Measurements from ENCODE around the gene EGFL6. TPM values are rescaled to one million over a fixed set of nuclear protein-coding genes. Genes with fewer than 3 reads are reported as not detected.

The EGFL6 gene
- polyA plus RNA-seq, 1 of the 3 experiments (the other 2 are of a cell fraction): 0.25 TPM

GRCh38 chrX:13579661-13580060, 10.3 kb downstream of the EGFL6 start:
- CTCF ChIA-PET: no interaction called here
- H3K4me1 ChIP-seq (ENCODE audit: control insufficient read depth in 1 of 2, insufficient read depth in 2 of 2, low read depth in 1 of 2, low read length in 1 of 2): no peaks in the 10 kb centered on the region
- no peaks in the 10 kb centered on the region for H3K36me3 ChIP-seq (replicated peaks in 1 of 2; ENCODE audit: control insufficient read depth in 1 of 2, insufficient read depth in 2 of 2, low read length in 1 of 2)
- H3K9me2 ChIP-seq: no peaks in the 10 kb centered on the region
- H4K20me1 ChIP-seq (ENCODE audit: insufficient read depth): no peaks in the 10 kb centered on the region
- H3K27me3 ChIP-seq (ENCODE audit: insufficient read depth): no peaks in the 10 kb centered on the region
- H2AFZ ChIP-seq (ENCODE audit: low read depth): no peak overlapping the region
- H3K27ac ChIP-seq (ENCODE audit: low read depth in 2 of 2, low read length in 1 of 2): no peak overlapping the region
- no peak for DNase-seq
- TF ChIP-seq TAF1 (IDR thresholded peaks at IDR 0.05; ENCODE audit: borderline replicate concordance, low read depth, low read length) (no peak), REST (IDR thresholded peaks at IDR 0.05; ENCODE audit: low read depth, low read length) (no peak)
- WGBS (ENCODE audit: low lambda C conversion rate): 48% methylated on average over 4 of the region's 4 CpGs
- H3K9me3 ChIP-seq: no peaks in the 10 kb centered on the region
- no peaks in the 10 kb centered on the region for H3F3A ChIP-seq (replicated peaks; ENCODE audit: insufficient read depth)
- H3K9ac ChIP-seq: no peak overlapping the region
- no peaks in the 10 kb centered on the region for H3K79me2 ChIP-seq (ENCODE audit: insufficient read depth)
- H3K4me3 ChIP-seq (ENCODE audit: low read depth in 2 of 2, low read length in 1 of 2): no peak overlapping the region
- no peak overlapping the region for H3K4me2 ChIP-seq
- POLR2A ChIA-PET: no interaction called here

GRCh38 chrX:13581554-13581953, 12.2 kb downstream of the EGFL6 start:
- no peaks in the 10 kb centered on the region for H3K36me3 ChIP-seq (replicated peaks in 1 of 2; ENCODE audit: control insufficient read depth in 1 of 2, insufficient read depth in 2 of 2, low read length in 1 of 2)
- 7% methylated on average over 4 of the region's 4 CpGs for WGBS (ENCODE audit: low lambda C conversion rate)
- ChIA-PET POLR2A (no interaction called here), CTCF (no interaction called here)
- no peaks in the 10 kb centered on the region for H3K9me2 ChIP-seq
- no peaks in the 10 kb centered on the region for H3K79me2 ChIP-seq (ENCODE audit: insufficient read depth)
- H3K9ac ChIP-seq: no peak overlapping the region
- no peak overlapping the region for H3K4me3 ChIP-seq (ENCODE audit: low read depth in 2 of 2, low read length in 1 of 2)
- no peak overlapping the region for H3K27ac ChIP-seq (ENCODE audit: low read depth in 2 of 2, low read length in 1 of 2)
- H3K4me2 ChIP-seq: no peak overlapping the region
- H3K9me3 ChIP-seq: no peaks in the 10 kb centered on the region
- H2AFZ ChIP-seq (ENCODE audit: low read depth): no peak overlapping the region
- no peaks in the 10 kb centered on the region for H4K20me1 ChIP-seq (ENCODE audit: insufficient read depth)
- no peaks in the 10 kb centered on the region for H3K4me1 ChIP-seq (ENCODE audit: control insufficient read depth in 1 of 2, insufficient read depth in 2 of 2, low read depth in 1 of 2, low read length in 1 of 2)
- no peaks in the 10 kb centered on the region for H3K27me3 ChIP-seq (ENCODE audit: insufficient read depth)
- no peaks in the 10 kb centered on the region for H3F3A ChIP-seq (replicated peaks; ENCODE audit: insufficient read depth)
- no peak for DNase-seq
- no peak for TF ChIP-seq PBX3 (IDR thresholded peaks at IDR 0.05)
- peak; percentile 53 for TF ChIP-seq TCF12 (IDR thresholded peaks at IDR 0.05)

- Histone ChIP-seq H3K27me3 (ENCODE audit: insufficient read depth) (peaks cover 14% of the 10 kb centered on the region; the same call in 1 of the 2 replicates), H3K4me3 (ENCODE audit: low read depth in 2 of 2, low read length in 1 of 2) (no peak overlapping the region), H3K79me2 (ENCODE audit: insufficient read depth) (no peaks in the 10 kb centered on the region), H3K27ac (ENCODE audit: low read depth in 2 of 2, low read length in 1 of 2) (no peak overlapping the region), H4K20me1 (ENCODE audit: insufficient read depth) (no peaks in the 10 kb centered on the region), H3K4me2 (no peak overlapping the region), H3K9me2 (no peaks in the 10 kb centered on the region), H2AFZ (ENCODE audit: low read depth) (no peak overlapping the region), H3K9me3 (no peaks in the 10 kb centered on the region), H3K9ac (no peak overlapping the region), H3F3A (replicated peaks; ENCODE audit: insufficient read depth) (no peaks in the 10 kb centered on the region), H3K4me1 (ENCODE audit: control insufficient read depth in 1 of 2, insufficient read depth in 2 of 2, low read depth in 1 of 2, low read length in 1 of 2) (no peaks in the 10 kb centered on the region), H3K36me3 (replicated peaks in 1 of 2; ENCODE audit: control insufficient read depth in 1 of 2, insufficient read depth in 2 of 2, low read length in 1 of 2) (no peaks in the 10 kb centered on the region)
- DNase-seq: no peak
- POLR2A ChIA-PET: no interaction called here
- WGBS (ENCODE audit: low lambda C conversion rate): 22% methylated on average over 3 of the region's 3 CpGs
- CTCF ChIA-PET: interaction anchor here (0.6 kb wide), 1 partner anchor 941 kb away, joined by 4 read pairs; no protein-coding TSS in a partner anchor
- TF ChIP-seq FOSL2 (IDR thresholded peaks at IDR 0.05; ENCODE audit: borderline replicate concordance, low read depth) (no peak), ZBTB33 (IDR thresholded peaks at IDR 0.05; ENCODE audit: borderline replicate concordance, low read depth) (no peak), MEF2A (IDR thresholded peaks at IDR 0.05; ENCODE audit: borderline replicate concordance, low read depth) (no peak), GATA2 (CRISPR knock-in tag; IDR thresholded peaks at IDR 0.05) (no peak), FOXM1 (IDR thresholded peaks at IDR 0.05; ENCODE audit: low read depth) (no peak), YY1 (IDR thresholded peaks at IDR 0.05; ENCODE audit: low read depth) (no peak), FOXJ3 (CRISPR knock-in tag; IDR thresholded peaks at IDR 0.05) (no peak), RFX5 (IDR thresholded peaks at IDR 0.05; ENCODE audit: low read length) (no peak), MAX (IDR thresholded peaks at IDR 0.05; ENCODE audit: low read depth) (no peak), SIN3A (IDR thresholded peaks at IDR 0.05; ENCODE audit: borderline replicate concordance, low read depth, low read length) (no peak)
These were observed 18.5 kb downstream of the EGFL6 start for GRCh38 chrX:13587786-13588477.

All from SK-N-SH (cell line).